Loucy (cell line): Measurements from ENCODE around the gene RXRA.

Experiments
- H2AFZ ChIP-seq: fragments of 200-600 bp; sonication (generic); 2 replicates; pipeline ENCODE4 v1.6.0; 2016; ENCODE audit warnings: antibody characterized with exemption, mild to moderate bottlenecking, low read length, moderate library complexity
- H3F3A ChIP-seq: fragments of 200-600 bp; 2 replicates; pipeline ENCODE4 v1.6.0; 2016; ENCODE audit warnings: antibody characterized with exemption, low read depth, mild to moderate bottlenecking
- H3K27me3 ChIP-seq: fragments of 200-600 bp; sonication (generic); 2 replicates; pipeline ENCODE4 v1.6.1; 2014; ENCODE audit warnings: low read length, mild to moderate bottlenecking; ENCODE audit not compliant: insufficient read depth, poor library complexity, severe bottlenecking
- H3K36me3 ChIP-seq: fragments of 200-600 bp; sonication (generic); 2 replicates; pipeline ENCODE4 v1.6.1; 2016; ENCODE audit warnings: low read length; ENCODE audit not compliant: insufficient read depth
- H3K4me1 ChIP-seq: fragments of 200-600 bp; sonication (generic); 2 replicates; pipeline ENCODE4 v1.5.1; 2014; ENCODE audit warnings: low read length, mild to moderate bottlenecking; ENCODE audit not compliant: insufficient read depth, poor library complexity, severe bottlenecking
- H3K4me2 ChIP-seq: fragments of 200-600 bp; sonication (generic); 2 replicates; pipeline ENCODE4 v1.6.0; 2014; ENCODE audit warnings: antibody characterized with exemption, low read length, low read depth, mild to moderate bottlenecking; ENCODE audit not compliant: poor library complexity, severe bottlenecking
- H3K4me3 ChIP-seq: fragments of 200-600 bp; sonication (generic); 2 replicates; pipeline ENCODE4 v1.5.1; 2014; ENCODE audit warnings: low read length, mild to moderate bottlenecking, mixed read lengths; ENCODE audit not compliant: poor library complexity, severe bottlenecking
- H3K79me2 ChIP-seq: fragments of 200-600 bp; sonication (generic); 2 replicates; pipeline ENCODE4 v1.6.1; 2014; ENCODE audit warnings: low read length; ENCODE audit not compliant: insufficient read depth
- H3K9ac ChIP-seq: fragments of 200-600 bp; sonication (generic); 2 replicates; pipeline ENCODE4 v1.6.0; 2014; ENCODE audit warnings: mild to moderate bottlenecking, low read depth, low read length, moderate library complexity; ENCODE audit not compliant: poor library complexity, severe bottlenecking
- H3K9me2 ChIP-seq: fragments of 200-600 bp; sonication (generic); replicated peaks from 2 replicates; pipeline ENCODE4 v1.6.1; 2016; ENCODE audit warnings: low read depth, low read length, mixed read lengths
- H3K9me3 ChIP-seq: fragments of 200-600 bp; sonication (generic); 2 replicates; pipeline ENCODE4 v1.6.1; 2014; ENCODE audit warnings: mild to moderate bottlenecking, antibody characterized with exemption, low read length, low read depth; ENCODE audit not compliant: insufficient read depth
- H4K20me1 ChIP-seq: fragments of 200-600 bp; sonication (generic); 2 replicates; pipeline ENCODE4 v1.6.0; 2014; ENCODE audit warnings: antibody characterized with exemption, low read length, mild to moderate bottlenecking; ENCODE audit not compliant: insufficient read depth, poor library complexity, severe bottlenecking
- CTCF ChIP-seq: fragments of 200-600 bp; sonication (generic); conservative IDR thresholded peaks from 2 replicates; pipeline ENCODE4 v1.5.1; 2014; ENCODE audit warnings: mild to moderate bottlenecking, antibody characterized with exemption, low read length
- EZH2phosphoT487 ChIP-seq: fragments of 200-600 bp; IDR thresholded peaks from 2 replicates; pipeline ENCODE4 v1.6.1; 2018; ENCODE audit warnings: antibody characterized with exemption, mild to moderate bottlenecking, moderate library complexity, borderline replicate concordance

RXRA gene

DNA sequence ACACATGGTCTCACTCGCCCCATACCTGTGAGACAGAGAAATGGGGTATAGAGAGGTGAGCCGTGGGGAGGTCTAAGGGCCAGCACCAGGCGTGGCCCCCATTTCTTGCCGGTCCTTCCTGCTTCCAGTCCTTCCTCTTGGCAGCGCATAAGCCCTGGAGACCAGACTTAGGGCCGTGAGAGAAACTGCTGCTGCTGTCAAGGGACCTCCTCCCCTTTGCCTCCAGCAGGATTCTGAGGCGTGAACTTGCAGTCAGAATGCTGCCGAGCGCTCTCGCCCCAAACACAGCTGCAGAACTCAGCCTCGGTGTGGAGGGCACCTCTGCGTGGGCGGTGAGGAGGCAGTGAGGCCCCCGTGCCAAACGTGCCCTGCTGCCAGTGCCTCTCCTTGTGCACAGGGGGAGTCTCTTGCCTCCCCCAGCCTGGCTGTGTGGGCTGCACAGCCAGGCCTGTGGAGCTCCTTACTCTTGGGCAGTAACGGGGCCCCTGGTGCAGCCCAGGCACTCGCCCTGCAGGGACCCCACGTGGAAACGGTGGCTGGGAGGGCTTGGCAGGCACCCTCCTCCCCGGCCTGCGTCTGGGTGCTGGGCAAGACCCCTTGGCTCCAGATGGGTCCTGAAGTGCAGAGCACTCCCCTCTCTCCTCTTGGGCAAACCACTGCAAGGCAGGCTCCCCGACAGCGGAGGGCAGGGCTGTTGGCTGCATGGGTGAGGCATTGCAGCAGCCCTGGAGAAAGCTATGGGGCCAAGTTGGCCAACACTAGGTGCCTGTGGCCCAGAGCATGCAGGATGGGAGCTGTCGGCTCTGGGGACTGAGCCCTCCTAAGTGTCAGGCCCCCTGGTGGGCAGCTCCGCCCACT is 85.4 kb downstream of the RXRA start:
- Histone ChIP-seq H3K9ac (no peak overlapping the region), H2AFZ (no peak overlapping the region), H3K36me3 (peaks cover 69% of the 10 kb centered on the region; the same call in 1 of the 2 replicates), H4K20me1 (peaks cover 68% of the 10 kb centered on the region), H3K4me1 (peaks cover 15% of the 10 kb centered on the region), H3K27me3 (no peaks in the 10 kb centered on the region), H3K4me3 (no peak overlapping the region), H3F3A (0 out of 2 replicates have a peak, but pooled peaks cover 4% of the 10 kb centered on the region), H3K79me2 (peaks cover 76% of the 10 kb centered on the region), H3K9me2 (no peaks in the 10 kb centered on the region), H3K4me2 (no peak overlapping the region), H3K9me3 (no peaks in the 10 kb centered on the region)
- no peak for TF ChIP-seq CTCF
- no peak for TF ChIP-seq EZH2phosphoT487

DNA sequence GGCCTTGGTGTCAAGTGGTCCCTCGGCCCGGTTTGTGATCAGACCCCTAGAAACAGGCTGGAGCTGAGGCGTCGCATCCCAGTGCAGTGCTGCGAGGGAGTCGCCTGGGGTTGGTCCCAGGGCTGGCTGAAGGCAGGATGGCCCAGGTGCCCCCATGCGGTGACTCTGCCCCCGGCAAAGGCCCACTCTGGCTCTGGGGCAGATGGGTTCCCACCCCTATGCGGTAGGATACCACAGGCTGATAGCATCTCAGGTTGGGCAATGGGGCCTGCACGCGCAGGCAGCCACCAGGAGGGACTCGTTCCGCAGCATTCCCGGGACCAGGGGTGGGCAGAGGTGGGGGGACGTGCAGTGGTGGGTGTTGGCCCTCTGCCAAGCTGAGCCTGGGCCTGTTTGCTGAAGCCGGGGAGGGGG is 86.0 kb downstream of the RXRA start:
- Histone ChIP-seq H3K4me2 (no peak overlapping the region), H2AFZ (no peak overlapping the region), H3K36me3 (peaks cover 76% of the 10 kb centered on the region; the same call in 1 of the 2 replicates), H3K9me3 (no peaks in the 10 kb centered on the region), H4K20me1 (peaks cover 62% of the 10 kb centered on the region), H3K4me1 (peaks cover 10% of the 10 kb centered on the region), H3K4me3 (no peak overlapping the region), H3K9me2 (no peaks in the 10 kb centered on the region), H3K27me3 (no peaks in the 10 kb centered on the region), H3K79me2 (peaks cover 72% of the 10 kb centered on the region), H3F3A (no peaks in the 10 kb centered on the region), H3K9ac (no peak overlapping the region)
- TF ChIP-seq EZH2phosphoT487 (no peak), CTCF (no peak)

GRCh38 chr9:134413112-134413715 is 87.0 kb downstream of the RXRA start:
- Histone ChIP-seq H3K4me2 (no peak overlapping the region), H3K79me2 (peaks cover 63% of the 10 kb centered on the region), H3K9ac (no peak overlapping the region), H3K9me2 (no peaks in the 10 kb centered on the region), H3K9me3 (no peaks in the 10 kb centered on the region), H3K4me3 (no peak overlapping the region), H3K4me1 (peaks cover 1% of the 10 kb centered on the region), H3K27me3 (no peaks in the 10 kb centered on the region), H2AFZ (no peak overlapping the region), H4K20me1 (peaks cover 55% of the 10 kb centered on the region), H3K36me3 (peaks cover 80% of the 10 kb centered on the region; the same call in 1 of the 2 replicates), H3F3A (no peaks in the 10 kb centered on the region)
- TF ChIP-seq CTCF (no peak), EZH2phosphoT487 (no peak)
